ENCODE measurements around the gene FERMT2.
"Not testable (repeated sequence)": the region's sequence is repeated elsewhere in the genome, so short reads cannot be mapped to it uniquely, and the experiment has no call there.

FERMT2 gene

GRCh38 chr14:52944254-52944653, 6.6 kb downstream of the FERMT2 start:
- DNase-seq: no peak

- DNase-seq: no peak
Observed at GRCh38 chr14:52939427-52939826, 11.4 kb downstream of the FERMT2 start.

DNA sequence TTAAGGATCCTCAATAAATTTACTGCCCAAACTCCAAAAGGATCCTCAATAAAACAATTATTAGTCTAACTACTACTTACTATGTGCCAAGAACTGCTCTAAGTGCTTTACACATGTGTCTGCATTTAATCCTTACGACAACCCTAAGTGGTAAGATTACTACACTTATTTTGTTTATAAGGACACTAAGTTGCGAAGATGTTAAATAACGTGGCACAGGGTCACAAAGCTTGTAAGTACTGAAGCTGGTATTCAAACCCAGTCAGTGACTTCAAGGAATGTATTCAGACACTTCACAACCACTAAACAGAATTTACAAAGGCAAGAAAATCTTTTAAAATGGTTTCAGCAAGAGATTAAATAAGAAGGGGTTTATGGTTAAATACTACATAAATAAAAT, 13.0 kb downstream of the FERMT2 start:
- DNase-seq: no peak

DNA sequence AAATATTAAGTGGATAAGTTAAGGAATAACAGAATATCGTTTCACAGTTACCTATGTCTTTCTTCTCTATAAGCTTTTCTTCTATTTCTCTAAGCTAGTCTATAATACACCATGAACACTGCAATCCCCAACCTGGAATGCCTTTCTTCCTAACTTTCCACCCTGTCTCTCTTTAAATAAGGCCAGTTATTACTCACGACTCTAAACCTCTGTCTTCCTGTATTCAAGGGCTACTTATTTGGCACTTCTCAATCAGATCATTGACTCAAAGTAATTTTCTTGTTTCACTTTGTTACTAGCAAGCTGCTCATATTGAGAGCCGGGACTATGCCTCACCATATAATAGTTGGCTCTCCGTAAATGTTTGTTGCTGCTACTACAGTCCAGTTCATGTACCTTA, 13.5 kb downstream of the FERMT2 start:
- no peak for DNase-seq

DNA sequence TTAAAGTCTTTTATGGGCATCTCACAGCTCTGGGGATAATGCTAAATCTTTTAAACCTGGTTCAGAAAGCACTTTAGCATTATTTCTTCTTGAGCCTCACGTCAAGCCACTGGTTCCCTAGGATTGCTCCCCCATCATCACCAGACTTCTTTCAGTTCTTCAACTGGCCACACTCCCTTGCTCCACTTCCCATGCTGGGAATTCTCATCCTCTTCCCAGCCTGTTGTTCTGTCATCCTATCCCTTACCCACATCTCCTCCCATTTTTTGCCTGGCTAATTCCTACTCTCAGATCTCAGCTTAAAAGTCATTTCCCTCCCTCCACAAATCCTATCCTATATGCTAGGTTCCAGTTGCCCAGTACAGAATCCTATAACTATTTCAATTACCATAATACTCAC, 14.4 kb downstream of the FERMT2 start:
- DNase-seq: no peak

DNA sequence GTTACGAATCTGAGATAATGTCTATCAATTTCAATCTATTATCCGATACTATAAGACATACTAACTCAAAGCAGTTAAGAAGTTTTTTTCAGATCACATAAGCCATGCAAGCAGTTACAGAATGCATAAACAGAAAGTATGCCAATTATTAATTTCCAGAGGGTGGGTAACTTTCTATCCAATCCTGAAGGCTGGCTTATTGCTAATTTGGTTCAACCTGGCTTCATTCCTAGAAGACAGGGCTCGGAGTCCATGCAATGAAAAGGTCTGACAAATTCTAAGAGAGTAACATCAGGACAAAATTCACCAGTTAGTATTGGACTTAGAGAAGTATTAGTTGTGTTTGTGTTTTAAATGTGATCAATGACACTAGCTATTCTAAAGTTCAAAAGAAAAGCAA, 15.0 kb downstream of the FERMT2 start:
- no peak for DNase-seq

GRCh38 chr14:52934762-52935161, 16.1 kb downstream of the FERMT2 start:
- DNase-seq: no peak

DNA sequence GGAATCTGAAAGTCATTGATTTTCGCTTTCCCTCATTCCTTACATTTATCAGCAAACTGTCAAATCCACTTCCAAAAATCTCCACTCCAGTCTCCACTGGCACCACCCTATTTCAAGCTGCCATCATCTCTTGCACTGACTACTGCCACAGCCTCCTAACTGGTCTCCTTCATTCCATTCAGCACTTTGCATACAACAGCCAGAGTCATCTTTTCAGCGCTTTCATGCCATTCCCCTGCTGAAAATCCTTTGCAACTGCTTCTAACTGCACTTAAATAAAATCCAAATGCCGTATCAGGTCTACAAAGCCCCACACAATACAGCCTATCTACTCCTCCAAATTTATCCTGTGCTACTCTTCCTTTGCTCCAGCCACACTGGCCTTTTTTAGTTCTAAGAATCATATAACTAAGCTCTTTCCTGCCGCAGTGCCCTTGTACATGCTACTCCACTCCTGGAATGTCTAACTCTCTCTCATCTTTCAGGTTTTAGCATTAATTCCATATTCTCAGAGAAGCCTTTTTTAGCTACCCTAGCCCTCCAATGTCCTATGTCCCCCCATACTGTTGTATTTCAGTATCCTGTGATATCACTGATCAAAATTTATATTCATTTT, 21.6 kb downstream of the FERMT2 start:
- no peak for DNase-seq

DNA sequence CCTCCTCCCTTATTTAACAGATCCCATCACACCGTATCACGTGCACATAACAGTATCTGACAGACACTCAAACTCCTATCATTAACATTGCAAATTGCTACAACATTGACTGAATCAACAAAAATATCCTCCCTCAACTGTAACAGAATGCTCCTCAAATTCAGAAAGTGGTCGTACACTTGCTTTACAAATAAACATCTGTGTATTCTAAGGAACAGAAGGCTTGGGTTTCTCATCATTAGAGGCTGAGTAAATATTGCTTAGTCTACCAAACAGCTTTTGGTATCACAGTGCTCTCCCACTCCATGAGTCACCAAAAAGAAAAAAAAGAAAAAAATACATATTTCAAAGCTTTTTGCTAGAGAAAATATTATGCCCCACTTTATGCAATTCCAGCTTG, 23.9 kb downstream of the FERMT2 start:
- no peak for DNase-seq

- DNase-seq: no peak
Observed at GRCh38 chr14:52923902-52924575, 26.8 kb downstream of the FERMT2 start.

GRCh38 chr14:52922656-52923055, 28.2 kb downstream of the FERMT2 start:
- DNase-seq: no peak

GRCh38 chr14:52922059-52922458, 28.8 kb downstream of the FERMT2 start:
- DNase-seq: no peak

- DNase-seq: not testable (repeated sequence)
Observed at GRCh38 chr14:52920411-52920810, 30.4 kb downstream of the FERMT2 start.

DNA sequence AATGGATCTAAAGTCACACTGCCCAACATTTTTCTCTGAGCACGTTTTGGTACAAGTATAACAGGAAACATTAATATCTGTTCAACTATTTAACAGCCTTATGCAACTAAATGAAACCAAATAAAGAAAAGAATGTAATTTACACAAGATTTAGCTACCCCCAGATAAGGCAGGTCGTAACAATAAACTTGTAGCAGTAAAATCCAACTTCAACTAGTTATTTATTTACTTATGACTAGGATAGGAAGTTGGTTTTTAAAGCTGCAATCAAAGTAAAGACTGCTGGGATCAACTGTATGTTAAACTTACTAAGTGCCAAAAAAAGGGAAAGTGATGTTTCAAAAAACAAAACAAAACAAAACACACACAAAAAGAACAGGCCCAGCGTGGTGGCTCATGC, 30.9 kb downstream of the FERMT2 start:
- no peak for DNase-seq

DNA sequence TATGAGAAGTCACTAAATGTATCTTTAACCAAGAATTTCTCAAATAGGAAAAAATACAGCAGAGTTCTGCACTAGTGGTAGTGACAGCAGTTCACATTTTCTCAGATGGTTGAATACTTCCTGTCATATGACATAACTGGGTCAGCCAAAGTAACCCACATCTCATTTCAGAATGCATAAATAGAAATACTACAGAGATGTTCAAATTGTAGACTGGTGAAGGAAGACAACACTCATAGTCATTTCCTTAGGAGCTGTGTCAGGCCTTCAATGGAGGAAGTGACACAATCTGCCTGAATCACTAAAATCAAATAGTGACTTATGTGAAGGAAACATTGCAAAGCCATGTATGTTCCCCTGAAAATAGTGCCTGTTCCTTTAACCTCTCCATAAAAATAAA, 32.4 kb downstream of the FERMT2 start:
- DNase-seq: peak; percentile 27

GRCh38 chr14:52917735-52918134, 33.1 kb downstream of the FERMT2 start:
- no peak for DNase-seq

DNA sequence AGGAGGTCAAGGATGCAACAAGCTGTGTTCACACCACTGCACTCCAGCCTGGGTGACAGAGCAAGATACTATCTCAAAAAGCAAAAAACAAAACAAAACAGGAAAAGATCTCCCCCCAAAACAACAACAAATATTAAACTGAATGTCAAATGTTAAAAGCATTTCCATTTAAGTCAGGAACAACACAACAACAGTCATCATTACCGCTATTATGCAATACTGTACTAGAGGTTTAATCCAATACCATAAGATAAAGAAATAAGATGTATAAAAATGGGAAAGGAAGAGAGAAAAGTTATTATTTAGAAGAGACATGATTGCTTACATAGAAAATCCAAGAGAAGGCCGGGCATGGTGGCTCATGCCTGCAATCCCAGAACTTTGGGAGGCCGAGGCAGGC, 36.6 kb downstream of the FERMT2 start:
- DNase-seq: no peak

DNA sequence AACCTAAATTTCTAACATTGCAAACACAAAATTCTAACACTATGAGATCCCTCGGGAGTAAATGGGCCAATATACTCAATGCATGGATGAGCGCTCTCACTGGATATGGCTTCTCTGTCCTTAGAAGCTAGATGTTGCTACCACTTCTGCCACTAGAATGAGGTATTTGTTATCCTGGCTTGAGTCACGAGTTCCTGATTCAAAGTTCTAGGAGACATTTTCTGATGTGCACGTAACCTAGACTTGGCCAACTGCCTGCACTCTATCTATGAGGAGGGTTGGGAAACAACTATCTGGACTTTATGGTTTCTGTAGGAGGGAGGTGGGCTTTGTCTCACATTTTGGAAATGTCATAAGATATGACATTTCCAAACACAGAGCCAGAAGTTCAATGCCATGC, 37.6 kb downstream of the FERMT2 start:
- no peak for DNase-seq

GRCh38 chr14:52911904-52912303, 38.9 kb downstream of the FERMT2 start:
- DNase-seq: no peak

GRCh38 chr14:52910572-52910971, 40.3 kb downstream of the FERMT2 start:
- DNase-seq: no peak

- no peak for DNase-seq
Observed at GRCh38 chr14:52907949-52908348, 42.9 kb downstream of the FERMT2 start.

- no peak for DNase-seq
Observed at GRCh38 chr14:52906141-52906601, 44.7 kb downstream of the FERMT2 start.

- DNase-seq: no peak
Observed at GRCh38 chr14:52902971-52903619, 47.8 kb downstream of the FERMT2 start.

DNA sequence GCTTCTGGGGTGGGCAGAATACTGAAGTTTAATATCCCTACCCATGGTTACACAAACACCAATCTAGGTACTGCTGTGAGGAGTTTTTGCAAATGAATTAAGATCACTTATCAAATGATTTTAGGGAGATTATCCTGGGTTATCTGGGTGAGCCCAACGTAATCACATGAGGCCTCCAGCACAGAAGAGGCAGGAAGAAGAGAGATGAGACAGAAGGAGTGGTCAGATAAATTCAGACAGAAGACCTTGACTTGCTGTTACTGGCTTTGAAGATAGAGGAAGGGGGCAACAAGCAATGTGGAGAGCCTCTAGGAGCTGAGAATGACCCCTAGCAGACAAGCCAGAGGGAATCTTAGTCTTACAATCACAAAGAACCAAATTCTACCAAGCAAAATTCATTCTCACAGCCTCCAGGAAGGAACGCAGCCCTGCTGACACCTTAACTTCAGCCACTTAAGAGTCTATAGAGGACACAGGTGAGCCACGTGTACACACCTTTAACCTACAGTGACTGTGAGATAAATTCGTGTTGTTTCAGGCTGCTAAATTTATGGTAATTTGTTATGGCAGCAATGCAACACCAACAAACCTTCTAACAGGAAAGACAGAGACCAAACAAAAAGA, 49.4 kb downstream of the FERMT2 start:
- no peak for DNase-seq

Measured in eye (tissue), 1 donor.